ENCODE measurements around the gene ENDOU. TPM values are rescaled to one million over a fixed set of nuclear protein-coding genes. Genes with fewer than 3 reads are reported as not detected.

Gene ENDOU
- total and polyA plus RNA-seq, 2 experiments from 2014 or later = 0.24 to 1.3 TPM

GRCh38 chr12:47754881-47755280, 29.6 kb upstream of the ENDOU start:
- Histone ChIP-seq H3K9me3 (ENCODE audit: low read depth) (no peaks in the 10 kb centered on the region), H3K27ac (no peak overlapping the region), H3K4me1 (ENCODE audit: low read depth) (no peaks in the 10 kb centered on the region), H3K27me3 (no peaks in the 10 kb centered on the region), H3K36me3 (no peaks in the 10 kb centered on the region), H3K4me3 (no peak overlapping the region)
- no peak for TF ChIP-seq CTCF (IDR thresholded peaks at IDR 0.05; ENCODE audit: low read depth, low read length)
- DNase-seq (ENCODE audit: low read depth in 1 of 2, low spot score in 1 of 2) = no peak

DNA sequence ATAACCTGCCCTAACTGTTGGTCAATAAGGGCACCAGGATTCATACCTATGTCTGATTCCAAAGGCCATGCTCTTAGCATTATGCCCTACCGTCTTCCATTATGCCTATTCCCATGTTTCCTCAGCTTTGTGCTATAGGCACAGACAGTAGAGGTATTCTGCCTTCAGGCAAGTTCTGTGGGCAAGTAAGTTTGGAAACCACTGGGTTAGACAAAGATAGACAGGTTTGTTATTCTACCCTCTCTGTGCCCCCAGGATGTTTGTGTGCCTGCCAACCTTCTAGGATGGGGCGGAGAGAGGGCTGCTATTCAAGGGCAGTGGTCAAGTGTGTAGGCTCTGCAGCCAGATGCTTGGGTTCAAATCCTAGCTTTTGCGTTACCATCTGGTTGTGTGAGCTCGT, 28.8 kb upstream of the ENDOU start:
- DNase-seq (ENCODE audit: low read depth in 1 of 2, low spot score in 1 of 2) = no peak
- no peaks in the 10 kb centered on the region for H3K4me1 ChIP-seq (ENCODE audit: low read depth)
- TF ChIP-seq CTCF (IDR thresholded peaks at IDR 0.05; ENCODE audit: low read depth, low read length) = no peak
- no peaks in the 10 kb centered on the region for H3K36me3 ChIP-seq
- H3K27ac ChIP-seq = no peak overlapping the region
- no peaks in the 10 kb centered on the region for H3K9me3 ChIP-seq (ENCODE audit: low read depth)
- H3K4me3 ChIP-seq = no peak overlapping the region
- no peaks in the 10 kb centered on the region for H3K27me3 ChIP-seq

DNA sequence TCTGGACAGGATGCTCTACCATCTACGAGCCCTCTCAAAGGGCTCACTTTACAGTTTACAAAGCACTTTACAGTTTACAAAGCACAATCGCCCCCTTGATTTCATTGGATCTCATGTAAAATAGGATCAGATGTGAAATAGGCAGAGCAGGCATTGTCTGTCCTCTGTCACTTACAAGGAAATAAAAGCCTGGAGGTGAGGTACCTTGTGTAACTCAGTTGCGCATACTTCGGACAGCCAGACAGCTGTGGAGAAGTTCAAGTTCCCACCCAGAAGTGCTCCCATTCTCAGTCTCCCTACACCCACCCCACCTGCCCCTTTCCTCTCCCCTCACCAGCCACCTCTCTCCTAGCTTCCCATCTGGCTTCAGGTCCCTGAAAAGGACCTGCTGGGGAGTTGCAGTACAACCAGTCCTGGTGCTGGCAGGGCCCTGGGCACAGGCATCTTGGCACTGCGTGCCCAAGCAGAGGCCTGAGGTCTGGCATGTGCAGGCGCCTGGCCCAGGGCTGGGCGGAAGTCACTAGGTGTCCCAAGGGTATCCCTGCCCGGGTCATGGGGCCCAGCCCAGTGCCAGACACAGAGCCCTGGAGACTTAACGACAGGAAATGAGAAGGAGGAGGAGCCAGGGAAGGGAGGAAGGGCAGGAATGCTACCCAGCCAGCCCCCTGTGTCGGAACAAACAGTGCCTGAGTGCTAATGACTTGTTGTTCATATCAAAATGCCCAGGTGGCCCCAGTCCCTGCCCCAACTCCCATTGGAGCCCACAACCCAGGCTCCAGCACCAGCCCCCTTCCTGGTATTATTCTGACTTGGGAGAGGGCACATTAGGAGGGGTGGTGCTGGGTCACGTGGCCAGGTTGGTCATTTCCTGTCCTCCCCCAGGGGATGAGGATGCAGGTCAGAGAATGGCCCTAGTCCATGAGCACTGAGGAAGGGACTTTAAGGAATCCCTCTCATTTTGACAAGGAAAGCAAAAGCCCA, 28.0 kb upstream of the ENDOU start:
- no peaks in the 10 kb centered on the region for H3K27me3 ChIP-seq
- H3K36me3 ChIP-seq = no peaks in the 10 kb centered on the region
- no peak overlapping the region for H3K27ac ChIP-seq
- no peak overlapping the region for H3K4me3 ChIP-seq
- H3K9me3 ChIP-seq (ENCODE audit: low read depth) = no peaks in the 10 kb centered on the region
- no peaks in the 10 kb centered on the region for H3K4me1 ChIP-seq (ENCODE audit: low read depth)
- peak in 1 of 2 donors; percentile 31 for DNase-seq (ENCODE audit: low read depth in 1 of 2, low spot score in 1 of 2)
- TF ChIP-seq CTCF (IDR thresholded peaks at IDR 0.05; ENCODE audit: low read depth, low read length) = no peak

DNA sequence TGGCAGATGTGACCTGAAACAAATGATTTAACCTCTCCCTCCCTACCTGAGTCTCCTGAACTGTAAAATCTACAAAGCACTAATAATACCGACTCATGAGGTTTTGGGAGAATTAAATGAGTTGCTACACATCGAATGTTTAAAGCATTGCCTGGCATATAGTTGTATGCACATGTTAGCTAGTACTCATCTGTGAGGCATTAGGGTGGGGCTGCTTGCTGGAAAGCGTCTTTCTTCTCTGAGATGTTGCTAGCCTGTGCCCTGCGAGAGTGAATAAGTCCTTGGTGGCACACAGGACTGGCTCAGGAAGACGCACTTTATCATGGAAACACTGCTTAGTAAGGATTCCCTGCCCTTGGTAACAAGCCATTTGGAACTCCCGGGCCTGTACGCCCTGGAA, 27.3 kb upstream of the ENDOU start:
- TF ChIP-seq CTCF (IDR thresholded peaks at IDR 0.05; ENCODE audit: low read depth, low read length) = no peak
- no peaks in the 10 kb centered on the region for H3K4me1 ChIP-seq (ENCODE audit: low read depth)
- H3K9me3 ChIP-seq (ENCODE audit: low read depth) = no peaks in the 10 kb centered on the region
- H3K36me3 ChIP-seq = no peaks in the 10 kb centered on the region
- DNase-seq (ENCODE audit: low read depth in 1 of 2, low spot score in 1 of 2) = no peak
- no peak overlapping the region for H3K4me3 ChIP-seq
- H3K27ac ChIP-seq = no peak overlapping the region
- no peaks in the 10 kb centered on the region for H3K27me3 ChIP-seq

GRCh38 chr12:47752121-47752520, 26.8 kb upstream of the ENDOU start:
- Histone ChIP-seq H3K9me3 (ENCODE audit: low read depth) (no peaks in the 10 kb centered on the region), H3K4me1 (ENCODE audit: low read depth) (no peaks in the 10 kb centered on the region), H3K36me3 (no peaks in the 10 kb centered on the region), H3K4me3 (no peak overlapping the region), H3K27ac (no peak overlapping the region), H3K27me3 (no peaks in the 10 kb centered on the region)
- DNase-seq (ENCODE audit: low read depth in 1 of 2, low spot score in 1 of 2) = no peak
- no peak for TF ChIP-seq CTCF (IDR thresholded peaks at IDR 0.05; ENCODE audit: low read depth, low read length)
